ENCODE results near the gene THUMPD1.
"Not testable (repeated sequence)": the region's sequence is repeated elsewhere in the genome, so short reads cannot be mapped to it uniquely, and the experiment has no call there.

Gene THUMPD1

DNA sequence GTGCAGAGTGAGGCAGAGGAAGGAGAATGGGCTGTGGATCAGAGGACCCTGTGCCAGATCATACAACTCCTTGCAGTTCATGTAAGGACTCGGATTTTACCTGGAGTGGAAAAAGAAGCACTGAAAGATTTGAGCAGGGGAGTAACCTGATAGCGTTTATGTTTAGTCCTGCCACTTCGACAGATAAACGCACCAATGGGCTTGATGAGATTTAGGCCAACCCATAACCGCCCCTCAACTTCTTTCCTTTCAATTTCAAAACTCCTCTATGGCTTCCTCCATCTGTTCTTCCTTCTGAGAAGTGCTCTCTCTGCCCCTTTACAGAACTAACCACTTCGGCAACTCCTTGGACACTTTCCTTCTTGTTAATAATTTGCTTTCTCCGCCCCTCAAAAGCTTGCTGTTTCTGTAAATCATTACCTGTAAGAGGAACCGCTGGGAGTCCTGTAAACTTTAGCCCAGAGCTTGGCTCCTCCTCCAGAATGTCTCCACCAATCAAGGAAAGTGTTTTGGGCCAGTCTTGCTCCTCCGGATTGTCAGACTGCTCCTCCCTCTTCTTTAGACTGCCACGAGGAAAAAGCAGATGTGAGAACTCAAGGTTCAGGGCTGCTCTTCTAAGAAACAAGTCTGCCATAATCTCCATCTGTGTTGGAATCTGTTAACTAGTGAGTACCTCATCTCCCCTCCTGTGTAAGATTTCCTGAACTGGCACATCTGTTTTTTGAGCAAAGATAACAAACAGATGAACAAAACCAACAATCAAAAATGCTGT is 22.0 kb upstream of the THUMPD1 start, which contains the start of gene ACSM3:
Gene ACSM3 (plus strand): TSS at position 554 of the 772 bp plus-strand sequence. CDS start 6,021 bp downstream, outside the sequence.
- TF ChIP-seq, protein P1, sequence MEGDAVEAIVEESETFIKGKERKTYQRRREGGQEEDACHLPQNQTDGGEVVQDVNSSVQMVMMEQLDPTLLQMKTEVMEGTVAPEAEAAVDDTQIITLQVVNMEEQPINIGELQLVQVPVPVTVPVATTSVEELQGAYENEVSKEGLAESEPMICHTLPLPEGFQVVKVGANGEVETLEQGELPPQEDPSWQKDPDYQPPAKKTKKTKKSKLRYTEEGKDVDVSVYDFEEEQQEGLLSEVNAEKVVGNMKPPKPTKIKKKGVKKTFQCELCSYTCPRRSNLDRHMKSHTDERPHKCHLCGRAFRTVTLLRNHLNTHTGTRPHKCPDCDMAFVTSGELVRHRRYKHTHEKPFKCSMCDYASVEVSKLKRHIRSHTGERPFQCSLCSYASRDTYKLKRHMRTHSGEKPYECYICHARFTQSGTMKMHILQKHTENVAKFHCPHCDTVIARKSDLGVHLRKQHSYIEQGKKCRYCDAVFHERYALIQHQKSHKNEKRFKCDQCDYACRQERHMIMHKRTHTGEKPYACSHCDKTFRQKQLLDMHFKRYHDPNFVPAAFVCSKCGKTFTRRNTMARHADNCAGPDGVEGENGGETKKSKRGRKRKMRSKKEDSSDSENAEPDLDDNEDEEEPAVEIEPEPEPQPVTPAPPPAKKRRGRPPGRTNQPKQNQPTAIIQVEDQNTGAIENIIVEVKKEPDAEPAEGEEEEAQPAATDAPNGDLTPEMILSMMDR (IDR thresholded peaks at IDR 0.05; ENCODE audit: low read length, missing control alignments), result no peak
- peak; percentile 82 for DNase-seq (ENCODE audit: low read depth)
- H3K4me3 ChIP-seq (replicated peaks; ENCODE audit: low read depth, low read length), result peak within 1 kb of the TSS; percentile 59

DNA sequence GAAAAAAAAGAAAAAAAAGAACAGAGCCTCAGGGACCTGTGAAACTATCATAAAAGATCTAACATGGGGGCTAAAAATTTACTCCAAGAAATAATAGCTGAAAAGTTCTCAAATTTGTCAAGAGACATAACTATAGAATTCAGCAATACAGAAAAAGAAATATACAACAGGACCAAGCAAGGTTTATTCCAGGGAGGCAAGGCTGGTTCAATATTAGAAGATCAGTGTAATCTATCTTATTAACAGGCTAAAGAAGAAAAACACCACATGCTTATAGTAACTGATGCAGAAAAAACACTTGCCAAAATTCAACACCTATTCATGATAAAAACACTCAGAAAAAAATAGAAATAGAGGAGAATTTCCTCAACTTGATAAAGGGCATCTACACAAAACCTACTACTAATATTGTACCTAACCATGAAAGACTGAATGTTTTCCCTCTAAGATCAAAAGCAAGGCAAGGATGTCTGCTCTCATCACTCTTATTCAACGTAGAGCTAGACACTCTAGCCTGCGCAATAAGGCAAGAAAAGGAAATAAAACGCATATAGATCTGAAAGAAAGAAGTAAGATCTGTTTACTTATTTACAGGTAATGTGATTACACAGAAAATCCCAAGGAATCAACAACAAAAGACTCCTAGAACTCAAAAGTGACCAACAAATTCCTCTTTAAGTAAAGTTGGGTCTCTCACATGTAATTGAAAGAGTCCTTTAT is 20.9 kb upstream of the THUMPD1 start:
- no peak overlapping the region for H3K4me3 ChIP-seq (replicated peaks; ENCODE audit: low read depth, low read length)
- DNase-seq (ENCODE audit: low read depth), result no peak
- TF ChIP-seq, protein P1 (IDR thresholded peaks at IDR 0.05; ENCODE audit: low read length, missing control alignments), result no peak

GRCh38 chr16:20761175-20761574 is 19.6 kb upstream of the THUMPD1 start:
- TF ChIP-seq, protein P1 (IDR thresholded peaks at IDR 0.05; ENCODE audit: low read length, missing control alignments), result no peak
- H3K4me3 ChIP-seq (replicated peaks; ENCODE audit: low read depth, low read length), result no peak overlapping the region
- no peak for DNase-seq (ENCODE audit: low read depth)

- TF ChIP-seq, protein P1 (IDR thresholded peaks at IDR 0.05; ENCODE audit: low read length, missing control alignments), result no peak
- no peak for DNase-seq (ENCODE audit: low read depth)
- no peak overlapping the region for H3K4me3 ChIP-seq (replicated peaks; ENCODE audit: low read depth, low read length)
Observed at GRCh38 chr16:20760346-20760745, 18.7 kb upstream of the THUMPD1 start.

DNA sequence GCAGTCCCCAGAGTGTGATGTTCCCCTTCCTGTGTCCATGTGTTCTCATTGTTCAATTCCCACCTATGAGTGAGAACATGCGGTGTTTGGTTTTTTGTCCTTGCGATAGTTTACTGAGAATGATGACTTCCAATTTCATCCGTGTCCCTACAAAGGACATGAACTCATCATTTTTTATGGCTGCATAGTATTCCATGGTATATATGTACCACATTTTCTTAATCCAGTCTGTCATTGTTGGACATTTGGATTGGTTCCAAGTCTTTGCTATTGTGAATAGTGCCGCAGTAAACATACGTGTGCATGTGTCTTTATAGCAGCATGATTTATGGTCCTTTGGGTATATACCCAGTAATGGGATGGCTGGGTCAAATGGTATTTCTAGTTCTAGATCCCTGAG is 14.2 kb upstream of the THUMPD1 start:
- not testable (repeated sequence) for DNase-seq (ENCODE audit: low read depth); H3K4me3 ChIP-seq (replicated peaks; ENCODE audit: low read depth, low read length)

DNA sequence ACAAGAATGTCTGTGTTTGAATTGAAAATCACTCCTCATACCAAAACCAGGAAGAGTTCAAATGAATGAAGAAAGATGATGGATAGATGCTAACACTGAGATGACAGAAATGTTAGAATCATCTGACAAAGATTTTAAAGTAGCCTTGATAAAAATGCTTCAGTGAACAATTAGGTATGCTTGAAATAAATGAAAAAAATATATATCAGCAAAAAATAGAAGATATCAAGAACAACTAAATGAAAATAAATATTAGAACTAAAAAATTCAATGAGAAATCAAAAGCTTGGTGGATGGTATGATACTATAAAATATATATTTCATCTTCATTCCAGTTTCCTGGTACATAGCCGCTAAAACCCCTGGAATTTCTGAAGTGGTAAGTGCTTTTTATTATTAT is 13.6 kb upstream of the THUMPD1 start:
- H3K4me3 ChIP-seq (replicated peaks; ENCODE audit: low read depth, low read length), result no peak overlapping the region
- TF ChIP-seq, protein P1 (IDR thresholded peaks at IDR 0.05; ENCODE audit: low read length, missing control alignments), result no peak
- DNase-seq (ENCODE audit: low read depth), result no peak

DNA sequence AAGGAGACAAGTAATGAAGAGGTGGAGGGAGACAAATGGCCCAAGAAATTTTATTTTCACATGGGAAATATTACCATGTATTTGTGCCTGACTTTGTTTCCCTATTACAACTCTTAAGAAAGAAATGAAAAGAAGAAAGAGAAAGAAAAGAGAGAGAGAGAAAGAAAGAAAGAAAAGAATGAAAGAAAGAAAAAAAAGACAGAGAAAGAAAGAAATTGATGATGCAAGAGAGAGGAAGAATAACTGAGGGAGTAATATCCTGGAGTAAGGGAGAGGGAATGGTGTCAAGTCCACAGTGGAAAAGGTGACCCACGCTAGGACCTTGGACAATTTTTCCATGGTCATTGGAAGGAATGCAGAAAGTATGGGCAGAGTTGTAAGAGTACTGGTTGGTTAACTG is 12.1 kb upstream of the THUMPD1 start:
- TF ChIP-seq, protein P1 (IDR thresholded peaks at IDR 0.05; ENCODE audit: low read length, missing control alignments), result no peak
- DNase-seq (ENCODE audit: low read depth), result no peak
- H3K4me3 ChIP-seq (replicated peaks; ENCODE audit: low read depth, low read length), result no peak overlapping the region
